Type B pancreatic cell (in vitro differentiated cells): ENCODE data around the gene PPIL6. TPM values are rescaled to one million over a fixed set of nuclear protein-coding genes. Genes with fewer than 3 reads are reported as not detected.
"Not testable (repeated sequence)": the region's sequence is repeated elsewhere in the genome, so short reads cannot be mapped to it uniquely, and the experiment has no call there.

Source experiments
- DNase-seq: peaks from one replicate; pipeline ENCODE4 v3.0.0; 2021; ENCODE audit warnings: mixed read lengths; ENCODE audit not compliant: unreplicated experiment; ENCODE audit errors: extremely low spot score
- H3K27ac Mint-ChIP-seq: 2 replicates; pipeline ENCODE4 v1.8.0; 2021; ENCODE audit warnings: mild to moderate bottlenecking, mixed read lengths
- H3K27me3 Mint-ChIP-seq: 2 replicates; pipeline ENCODE4 v1.8.0; 2021; ENCODE audit warnings: mixed read lengths
- H3K36me3 Mint-ChIP-seq: 2 replicates; pipeline ENCODE4 v1.8.0; 2021; ENCODE audit warnings: mixed read lengths
- H3K4me1 Mint-ChIP-seq: one replicate; pipeline ENCODE4 v1.8.0; 2021; ENCODE audit warnings: mixed read lengths; ENCODE audit not compliant: unreplicated experiment
- H3K4me3 Mint-ChIP-seq: 2 replicates; pipeline ENCODE4 v1.8.0; 2021; ENCODE audit warnings: mild to moderate bottlenecking, mixed read lengths
- H3K9me3 Mint-ChIP-seq: 2 replicates; pipeline ENCODE4 v1.8.0; 2021; ENCODE audit warnings: mixed read lengths
- total RNA-seq: library from RNA; stranded (reverse); gene quantifications from 2 replicates; pipeline ENCODE4 v1.2.1, GENCODE V29; 2021; ENCODE audit warnings: low replicate concordance
- TF ChIP-seq, protein P1 (sequence below): fragments of 200-600 bp; sonication (generic); conservative IDR thresholded peaks from 2 replicates; pipeline ENCODE4 v1.5.0; 2021; ENCODE audit warnings: antibody characterized with exemption, mild to moderate bottlenecking

Gene PPIL6
- total RNA-seq, 1 donor from 2014 or later: 6.1 TPM

DNA sequence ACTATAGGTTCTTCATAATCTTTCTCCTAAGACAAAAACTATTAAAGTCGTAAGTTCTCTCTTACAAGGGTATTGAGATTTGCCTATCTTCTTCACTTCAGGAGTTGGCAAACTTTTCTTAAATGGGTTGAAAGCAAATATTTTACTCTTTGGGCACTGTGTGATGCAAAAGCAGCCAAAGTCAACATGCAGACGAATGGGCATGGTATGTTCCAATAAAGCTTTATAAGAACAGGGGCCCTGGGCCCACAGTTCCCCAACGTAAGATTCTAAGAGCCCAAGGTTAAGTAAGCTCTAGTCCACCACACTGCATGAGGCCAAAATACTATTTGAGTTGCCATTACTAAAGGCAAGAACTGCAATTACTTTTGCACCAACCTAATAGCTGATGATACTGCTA, 69.6 kb downstream of the PPIL6 start:
- no peak overlapping the region for H3K27ac Mint-ChIP-seq
- no peak for DNase-seq
- H3K4me1 Mint-ChIP-seq: peaks cover 5% of the 10 kb centered on the region
- no peaks in the 10 kb centered on the region for H3K27me3 Mint-ChIP-seq
- peaks cover 38% of the 10 kb centered on the region for H3K36me3 Mint-ChIP-seq
- TF ChIP-seq, protein P1, sequence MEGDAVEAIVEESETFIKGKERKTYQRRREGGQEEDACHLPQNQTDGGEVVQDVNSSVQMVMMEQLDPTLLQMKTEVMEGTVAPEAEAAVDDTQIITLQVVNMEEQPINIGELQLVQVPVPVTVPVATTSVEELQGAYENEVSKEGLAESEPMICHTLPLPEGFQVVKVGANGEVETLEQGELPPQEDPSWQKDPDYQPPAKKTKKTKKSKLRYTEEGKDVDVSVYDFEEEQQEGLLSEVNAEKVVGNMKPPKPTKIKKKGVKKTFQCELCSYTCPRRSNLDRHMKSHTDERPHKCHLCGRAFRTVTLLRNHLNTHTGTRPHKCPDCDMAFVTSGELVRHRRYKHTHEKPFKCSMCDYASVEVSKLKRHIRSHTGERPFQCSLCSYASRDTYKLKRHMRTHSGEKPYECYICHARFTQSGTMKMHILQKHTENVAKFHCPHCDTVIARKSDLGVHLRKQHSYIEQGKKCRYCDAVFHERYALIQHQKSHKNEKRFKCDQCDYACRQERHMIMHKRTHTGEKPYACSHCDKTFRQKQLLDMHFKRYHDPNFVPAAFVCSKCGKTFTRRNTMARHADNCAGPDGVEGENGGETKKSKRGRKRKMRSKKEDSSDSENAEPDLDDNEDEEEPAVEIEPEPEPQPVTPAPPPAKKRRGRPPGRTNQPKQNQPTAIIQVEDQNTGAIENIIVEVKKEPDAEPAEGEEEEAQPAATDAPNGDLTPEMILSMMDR: no peak
- H3K9me3 Mint-ChIP-seq: no peaks in the 10 kb centered on the region
- H3K4me3 Mint-ChIP-seq: no peak overlapping the region

DNA sequence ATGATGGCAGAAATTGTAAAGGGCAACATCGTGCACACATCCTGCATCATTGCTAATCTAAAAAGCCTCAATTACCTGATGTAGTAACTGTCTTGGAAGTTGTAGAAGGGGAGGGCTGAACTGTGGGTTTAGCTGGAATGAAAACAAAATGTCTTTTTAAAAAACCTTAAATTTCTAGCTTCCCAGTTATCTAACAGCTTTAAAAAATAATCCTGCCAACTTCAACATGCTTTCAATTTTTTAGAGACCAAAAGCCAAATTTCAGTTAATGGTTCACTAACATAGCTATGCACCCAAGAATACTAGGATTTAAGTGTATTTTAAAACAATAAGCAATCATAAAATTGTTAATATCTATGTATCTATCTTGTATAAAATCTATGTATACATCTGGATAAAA, 70.1 kb downstream of the PPIL6 start:
- Mint-ChIP-seq H3K4me1 (peaks cover 5% of the 10 kb centered on the region), H3K27me3 (no peaks in the 10 kb centered on the region), H3K36me3 (peaks cover 38% of the 10 kb centered on the region), H3K27ac (no peak overlapping the region), H3K9me3 (no peaks in the 10 kb centered on the region), H3K4me3 (no peak overlapping the region)
- no peak for DNase-seq
- TF ChIP-seq, protein P1: no peak

DNA sequence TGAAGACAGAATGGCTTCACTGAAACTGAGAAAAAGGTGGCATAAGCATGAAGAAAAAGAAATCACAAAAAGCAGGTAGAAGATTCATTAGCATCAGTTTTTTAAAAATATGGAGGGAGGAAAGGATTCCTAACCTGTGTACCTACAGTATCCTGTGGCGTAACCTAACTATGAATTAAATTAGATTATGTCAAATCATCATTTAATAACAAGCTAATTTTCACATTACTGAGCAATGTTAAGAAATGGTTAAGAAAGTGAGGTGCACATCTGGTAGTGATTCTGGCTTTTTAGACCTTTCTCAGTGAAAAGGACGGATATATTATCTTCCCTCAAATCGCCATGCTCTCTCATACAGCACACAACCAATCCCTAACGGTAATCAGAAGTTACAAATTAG, 70.7 kb downstream of the PPIL6 start:
- TF ChIP-seq, protein P1: no peak
- no peaks in the 10 kb centered on the region for H3K27me3 Mint-ChIP-seq
- H3K4me3 Mint-ChIP-seq: no peak overlapping the region
- H3K36me3 Mint-ChIP-seq: peaks cover 40% of the 10 kb centered on the region
- H3K4me1 Mint-ChIP-seq: peaks cover 3% of the 10 kb centered on the region
- no peaks in the 10 kb centered on the region for H3K9me3 Mint-ChIP-seq
- no peak overlapping the region for H3K27ac Mint-ChIP-seq
- DNase-seq: no peak

DNA sequence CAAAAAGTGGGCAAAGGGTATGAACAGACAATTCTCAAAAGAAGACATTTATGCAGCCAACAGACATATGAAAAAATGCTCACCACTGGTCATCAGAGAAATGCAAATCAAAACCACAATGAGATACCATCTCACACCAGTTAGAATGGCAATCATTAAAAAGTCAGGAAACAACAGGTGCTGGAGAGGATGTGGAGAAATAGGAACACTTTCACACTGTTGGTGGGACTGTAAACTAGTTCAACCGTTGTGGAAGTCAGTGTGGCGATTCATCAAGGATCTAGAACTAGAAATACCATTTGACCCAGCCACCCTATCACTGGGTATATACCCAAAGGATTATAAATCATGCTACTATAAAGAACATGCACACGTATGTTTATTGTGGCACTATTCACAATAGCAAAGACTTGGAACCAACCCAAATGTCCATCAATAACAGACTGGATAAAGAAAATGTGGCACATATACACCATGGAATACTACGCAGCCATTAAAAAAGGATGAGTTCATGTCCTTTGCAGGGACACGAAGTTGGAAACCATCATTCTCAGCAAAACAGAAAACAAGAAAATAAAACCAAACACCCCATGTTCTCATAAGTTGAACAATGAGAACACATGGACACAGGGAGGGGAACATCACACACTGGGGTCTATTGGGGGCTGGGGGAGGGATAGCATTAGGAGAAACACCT, 75.9 kb downstream of the PPIL6 start:
- H3K4me3 Mint-ChIP-seq, H3K4me1 Mint-ChIP-seq, H3K27me3 Mint-ChIP-seq, DNase-seq: not testable (repeated sequence)
- Mint-ChIP-seq H3K9me3 (peaks cover 12% of the 10 kb centered on the region), H3K27ac (peak overlapping the region; percentile 27), H3K36me3 (peaks cover 53% of the 10 kb centered on the region)

DNA sequence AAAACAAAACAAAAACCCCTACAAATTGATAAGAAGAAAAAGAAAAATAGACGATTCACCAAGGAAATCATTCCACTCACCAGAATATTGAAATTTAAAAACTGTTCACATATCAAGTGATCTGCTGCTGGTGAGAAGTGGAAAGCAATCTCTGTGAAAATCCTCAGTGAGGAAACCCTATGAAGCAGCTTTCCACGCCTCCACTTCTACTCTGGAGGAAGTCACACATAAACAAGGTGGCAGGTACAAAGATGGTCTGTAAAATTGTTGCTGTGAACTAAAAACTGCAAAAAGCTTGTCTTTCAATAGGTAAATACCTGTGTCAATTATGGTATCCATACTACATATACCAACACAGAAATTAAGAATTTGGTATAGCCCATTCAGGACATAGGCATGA, 76.7 kb downstream of the PPIL6 start:
- Mint-ChIP-seq H3K27me3 (no peaks in the 10 kb centered on the region), H3K36me3 (peaks cover 58% of the 10 kb centered on the region), H3K9me3 (peaks cover 12% of the 10 kb centered on the region), H3K4me3 (no peak overlapping the region), H3K27ac (peak overlapping the region; percentile 27), H3K4me1 (no peaks in the 10 kb centered on the region)
- TF ChIP-seq, protein P1: no peak
- no peak for DNase-seq

DNA sequence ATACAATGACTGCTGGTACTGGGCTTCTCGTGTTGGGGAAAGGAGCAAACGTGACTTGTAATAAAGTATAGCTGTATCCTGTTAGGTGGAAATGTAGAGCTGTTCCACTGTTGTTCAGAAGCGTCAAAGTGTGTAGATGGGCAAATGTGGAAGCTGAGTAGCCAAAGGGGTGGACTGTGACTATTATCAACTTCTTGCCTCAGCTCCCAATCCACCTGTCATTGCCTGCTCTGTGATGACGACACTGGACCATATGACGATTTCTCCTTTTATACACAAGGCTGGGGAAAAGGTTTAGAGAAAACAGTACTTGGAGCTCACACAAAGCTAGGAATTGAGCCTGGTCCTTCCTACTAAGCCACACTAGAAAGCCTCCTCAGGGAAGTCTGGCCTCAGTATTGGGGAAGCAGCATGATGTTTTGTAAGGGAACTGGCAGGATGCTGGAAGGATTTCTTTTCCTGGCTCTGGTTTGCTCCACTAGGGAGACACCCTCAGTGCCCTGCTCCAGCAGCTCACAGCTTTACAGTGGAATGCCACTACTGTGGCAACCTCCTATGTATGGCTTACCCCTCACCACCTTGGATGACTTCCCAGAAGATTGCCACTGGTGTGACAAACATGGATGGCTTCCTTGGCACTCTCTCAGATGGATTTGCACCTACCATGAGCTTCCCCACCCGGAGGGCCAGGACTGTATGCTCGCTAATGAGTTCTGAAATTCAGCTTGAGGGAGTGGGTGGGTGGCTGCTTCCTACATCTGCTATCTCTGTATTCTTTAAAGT, 78.1 kb downstream of the PPIL6 start:
- DNase-seq: no peak
- Mint-ChIP-seq H3K27ac (no peak overlapping the region), H3K4me1 (no peaks in the 10 kb centered on the region), H3K27me3 (no peaks in the 10 kb centered on the region), H3K36me3 (peaks cover 67% of the 10 kb centered on the region), H3K4me3 (no peak overlapping the region), H3K9me3 (peaks cover 12% of the 10 kb centered on the region)
- TF ChIP-seq, protein P1: no peak
